ENCODE measurements around the gene TULP4.

DNA sequence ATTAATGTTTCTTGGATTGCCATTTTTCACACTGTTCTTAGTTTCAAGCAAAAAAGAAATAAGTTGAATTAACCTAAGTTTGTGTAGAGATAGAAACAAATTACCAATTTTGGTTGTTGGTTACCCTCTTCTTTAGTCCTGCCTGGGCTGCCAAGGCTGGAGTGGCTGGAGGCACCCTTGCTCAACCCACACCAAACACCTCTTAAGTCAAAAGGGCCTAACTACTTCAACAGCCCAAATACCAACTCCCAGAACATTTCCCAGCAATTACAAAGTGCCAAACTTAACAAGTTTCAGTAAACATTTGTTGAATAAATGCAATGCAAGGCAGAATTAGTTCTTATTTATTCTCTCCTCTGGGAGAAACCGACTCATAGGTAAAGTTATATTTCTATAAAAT, 209.5 kb downstream of the TULP4 start:
- TF ChIP-seq, protein P1, sequence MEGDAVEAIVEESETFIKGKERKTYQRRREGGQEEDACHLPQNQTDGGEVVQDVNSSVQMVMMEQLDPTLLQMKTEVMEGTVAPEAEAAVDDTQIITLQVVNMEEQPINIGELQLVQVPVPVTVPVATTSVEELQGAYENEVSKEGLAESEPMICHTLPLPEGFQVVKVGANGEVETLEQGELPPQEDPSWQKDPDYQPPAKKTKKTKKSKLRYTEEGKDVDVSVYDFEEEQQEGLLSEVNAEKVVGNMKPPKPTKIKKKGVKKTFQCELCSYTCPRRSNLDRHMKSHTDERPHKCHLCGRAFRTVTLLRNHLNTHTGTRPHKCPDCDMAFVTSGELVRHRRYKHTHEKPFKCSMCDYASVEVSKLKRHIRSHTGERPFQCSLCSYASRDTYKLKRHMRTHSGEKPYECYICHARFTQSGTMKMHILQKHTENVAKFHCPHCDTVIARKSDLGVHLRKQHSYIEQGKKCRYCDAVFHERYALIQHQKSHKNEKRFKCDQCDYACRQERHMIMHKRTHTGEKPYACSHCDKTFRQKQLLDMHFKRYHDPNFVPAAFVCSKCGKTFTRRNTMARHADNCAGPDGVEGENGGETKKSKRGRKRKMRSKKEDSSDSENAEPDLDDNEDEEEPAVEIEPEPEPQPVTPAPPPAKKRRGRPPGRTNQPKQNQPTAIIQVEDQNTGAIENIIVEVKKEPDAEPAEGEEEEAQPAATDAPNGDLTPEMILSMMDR (IDR thresholded peaks at IDR 0.05), result no peak
- no peak for TF ChIP-seq EP300 (IDR thresholded peaks at IDR 0.05)
- TF ChIP-seq POLR2A (IDR thresholded peaks at IDR 0.05), result no peak
